DMS79 (cell line): ENCODE results near the gene FBXO45.
"Not testable (repeated sequence)": the region's sequence is repeated elsewhere in the genome, so short reads cannot be mapped to it uniquely, and the experiment has no call there.

Experiments used
- DNase-seq: peaks from one replicate; lab custom pipeline; 2025; lab: John Stamatoyannopoulos, UW

Gene FBXO45

DNA sequence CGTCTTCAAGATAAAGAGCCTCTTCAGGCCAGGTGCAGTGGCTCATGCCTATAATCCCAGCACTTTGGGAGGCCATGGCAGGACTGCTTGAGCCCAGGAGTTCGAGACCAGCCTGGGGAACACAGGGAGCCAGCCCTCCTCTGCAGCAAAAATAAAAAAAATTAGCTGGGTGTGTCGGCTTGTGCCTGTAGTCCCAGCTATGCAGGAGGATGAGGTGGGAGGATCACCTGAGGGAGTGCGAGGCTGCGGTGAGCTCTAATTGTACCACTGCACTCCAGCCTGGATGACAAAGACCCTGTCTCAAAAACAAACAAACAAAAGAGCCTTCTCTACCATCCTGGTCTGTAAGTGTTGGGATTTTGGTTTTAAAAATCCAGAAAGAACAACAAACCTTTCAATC, 11.2 kb upstream of the FBXO45 start:
- DNase-seq = no peak

DNA sequence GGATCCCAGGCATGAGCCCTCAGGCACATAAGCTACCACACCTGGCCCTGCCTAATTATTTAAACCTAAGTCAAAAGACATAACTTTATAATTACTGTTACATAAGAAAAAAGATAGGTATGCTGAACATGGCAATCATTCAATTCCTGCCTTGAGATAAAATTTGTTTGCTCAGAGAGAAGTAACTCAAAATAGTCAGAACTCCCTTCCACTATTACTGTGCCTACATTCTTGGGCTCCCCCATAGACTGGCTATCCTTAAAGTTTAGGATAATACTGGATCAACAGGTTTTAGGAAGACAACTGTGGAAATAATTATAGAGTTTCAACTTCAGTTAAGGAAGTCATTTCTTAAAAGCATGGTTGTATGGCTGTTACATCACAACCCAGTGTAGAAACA, 10.0 kb upstream of the FBXO45 start:
- DNase-seq = no peak

DNA sequence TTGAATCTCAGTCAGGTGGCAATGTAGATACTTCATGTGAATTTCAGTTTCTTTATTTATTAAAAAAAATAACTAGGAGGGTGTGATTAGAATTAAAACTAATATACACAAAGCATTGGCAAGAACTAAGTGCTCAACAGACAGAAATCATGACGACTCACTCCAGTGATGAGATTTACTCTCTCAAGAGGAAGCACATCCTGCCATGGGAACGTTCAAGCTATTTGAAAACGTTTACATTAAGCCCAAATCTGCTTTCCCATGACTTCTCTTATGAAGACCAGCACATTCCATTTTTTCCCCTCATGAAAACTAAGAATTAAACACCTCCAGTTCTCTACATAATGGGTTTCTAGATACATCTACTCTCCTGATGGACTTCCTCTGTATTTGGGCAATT, 8.6 kb upstream of the FBXO45 start:
- DNase-seq = no peak

DNA sequence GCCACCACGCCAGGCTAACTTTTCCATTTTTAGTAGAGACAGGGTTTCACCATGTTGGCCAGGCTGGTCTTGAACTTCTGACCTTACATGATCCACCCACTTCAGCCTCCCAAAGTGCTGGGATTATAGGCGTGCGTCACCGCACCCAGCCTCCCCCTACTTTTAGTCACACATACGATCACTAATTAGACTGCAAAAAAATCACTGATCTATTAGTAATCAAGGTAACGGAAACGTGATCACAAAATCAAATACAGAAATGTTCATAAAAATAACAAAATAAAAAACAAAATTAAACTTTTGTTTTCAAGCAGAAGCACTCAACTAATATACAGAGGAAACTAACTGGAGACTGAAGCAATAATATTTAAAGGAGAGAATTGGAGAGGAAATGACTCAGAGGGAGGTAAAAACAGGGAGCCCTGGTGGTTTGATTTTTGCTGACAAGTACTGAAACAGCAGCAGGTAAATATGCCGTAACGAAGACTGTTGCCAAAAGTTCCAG, 4.7 kb upstream of the FBXO45 start:
- DNase-seq = no peak

DNA sequence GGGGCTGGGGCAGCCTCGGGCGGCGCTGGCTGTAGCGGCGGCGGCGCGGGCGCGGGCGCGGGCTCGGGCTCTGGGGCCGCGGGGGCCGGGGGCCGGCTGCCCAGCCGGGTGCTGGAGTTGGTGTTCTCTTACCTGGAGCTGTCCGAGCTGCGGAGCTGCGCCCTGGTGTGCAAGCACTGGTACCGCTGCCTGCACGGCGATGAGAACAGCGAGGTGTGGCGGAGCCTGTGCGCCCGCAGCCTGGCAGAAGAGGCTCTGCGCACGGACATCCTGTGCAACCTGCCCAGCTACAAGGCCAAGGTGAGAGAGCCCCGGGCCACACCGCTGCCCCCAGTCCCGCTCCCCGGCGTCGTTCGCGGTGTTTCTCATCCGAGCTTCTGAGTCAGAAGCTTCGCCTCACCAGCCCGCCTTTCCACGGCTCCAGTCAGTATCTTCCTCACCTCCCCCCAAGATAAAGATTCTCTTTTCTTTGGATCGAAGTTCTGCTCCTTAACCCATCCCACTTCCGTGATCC, 600 bp downstream of the FBXO45 start:
- peak; percentile 43 for DNase-seq

DNA sequence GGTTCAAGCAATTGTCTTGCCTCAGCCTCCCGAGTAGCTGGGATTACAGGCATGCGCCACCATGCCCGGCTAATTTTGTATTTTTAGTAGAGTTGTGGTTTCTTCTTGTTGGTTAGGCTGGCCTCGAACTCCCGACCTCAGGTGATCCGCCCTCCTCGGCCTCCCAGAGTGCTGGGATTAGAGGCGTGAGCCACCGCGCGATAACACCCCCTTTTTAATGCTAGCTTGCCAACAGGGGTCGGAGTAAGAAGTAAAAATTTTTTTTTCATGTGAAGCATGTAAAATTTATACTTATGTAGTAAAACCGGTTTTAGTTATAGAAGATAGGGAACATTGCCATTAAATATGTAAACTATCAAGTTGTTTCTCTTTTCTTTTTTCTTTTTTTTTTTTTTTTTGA, 1.9 kb downstream of the FBXO45 start:
- DNase-seq = not testable (repeated sequence)

DNA sequence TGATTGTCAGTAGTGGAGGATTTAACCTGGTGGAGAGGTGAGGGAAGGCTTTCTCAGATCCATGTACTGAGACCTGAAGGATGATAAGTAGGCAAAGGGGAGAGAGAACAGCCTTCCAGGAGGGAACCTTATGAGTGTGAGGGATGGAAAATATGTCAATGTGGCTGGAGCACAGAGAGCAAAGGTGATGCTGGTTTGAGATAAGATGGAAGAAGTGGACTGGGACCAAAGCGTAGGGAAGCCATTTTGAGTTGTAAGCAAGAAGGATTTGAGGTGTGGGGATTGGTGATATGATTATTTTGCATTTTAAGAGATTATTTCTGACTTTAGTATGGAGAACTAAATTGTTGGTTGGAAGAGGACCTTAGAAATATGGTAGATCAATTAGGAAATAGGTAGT, 3.9 kb downstream of the FBXO45 start:
- no peak for DNase-seq

DNA sequence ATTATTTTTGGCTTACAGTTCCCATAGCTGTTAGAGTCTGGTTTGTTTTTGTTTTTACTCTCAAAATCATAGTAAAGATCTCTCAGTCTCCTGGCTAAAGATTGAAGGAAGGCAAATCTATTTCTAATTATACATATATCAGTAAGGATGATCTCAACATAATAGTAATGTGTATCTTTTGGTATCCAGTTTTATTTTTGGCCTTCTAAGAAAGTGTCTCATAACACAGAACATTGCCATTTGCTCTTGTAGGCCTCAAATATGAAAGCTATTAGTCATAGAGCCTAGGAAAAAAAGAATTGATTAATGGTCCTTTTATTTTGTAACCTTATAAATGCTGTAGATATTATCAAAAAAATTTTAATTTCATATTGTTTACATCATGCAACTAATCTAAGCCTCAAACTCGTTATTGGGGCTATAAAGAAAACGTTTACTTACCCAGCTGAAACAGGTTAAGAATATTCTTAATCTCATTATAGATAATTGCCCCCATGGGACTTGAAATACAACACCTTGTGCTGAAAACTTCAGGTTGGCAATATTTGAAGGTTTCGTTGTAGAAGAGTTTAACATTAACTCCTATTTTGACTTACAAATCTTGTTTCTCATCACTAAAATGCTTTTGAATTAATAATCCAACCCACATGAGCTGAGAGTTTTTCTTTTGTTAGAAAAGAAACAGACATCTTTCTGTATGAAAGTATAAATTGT, 16.7 kb downstream of the FBXO45 start:
- no peak for DNase-seq

DNA sequence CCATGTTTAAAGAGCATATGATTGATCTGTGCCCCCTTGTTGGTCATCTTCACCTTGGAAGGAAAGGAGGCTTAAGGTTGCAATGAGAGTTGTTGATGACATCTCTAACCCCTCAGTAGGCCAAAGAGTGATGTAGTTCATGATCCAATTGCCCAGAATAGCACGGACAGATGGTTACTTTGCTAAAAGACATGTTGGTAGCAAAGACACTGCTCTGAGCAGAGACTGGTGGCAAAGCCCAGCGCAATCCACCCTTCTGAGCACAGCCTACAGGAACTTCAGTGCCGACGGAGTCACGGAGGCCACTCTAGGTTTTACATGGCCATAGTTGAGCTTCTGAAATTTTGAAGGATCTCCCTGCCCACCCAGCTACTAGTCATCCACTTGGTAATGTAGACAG, 21.8 kb downstream of the FBXO45 start:
- no peak for DNase-seq

DNA sequence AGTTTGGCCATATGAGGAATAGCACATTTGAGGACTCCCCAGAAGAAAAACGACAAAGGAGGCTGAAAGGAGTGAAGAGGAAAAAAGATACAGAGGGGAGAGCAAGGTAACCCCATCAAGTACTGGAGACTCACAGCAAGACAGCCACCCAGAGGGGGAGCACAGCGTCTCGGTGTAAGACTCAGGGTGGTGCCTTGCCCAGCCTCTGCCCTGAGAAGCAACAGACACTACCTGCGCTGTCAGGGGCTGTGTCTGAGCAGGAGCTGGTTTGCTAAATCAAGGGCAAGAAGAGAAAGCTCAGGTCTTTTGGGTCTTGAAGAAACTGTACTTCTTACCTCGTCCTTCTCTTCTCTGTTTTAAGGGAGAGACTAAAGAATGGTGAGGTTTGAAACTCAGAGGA, 27.9 kb downstream of the FBXO45 start:
- no peak for DNase-seq

DNA sequence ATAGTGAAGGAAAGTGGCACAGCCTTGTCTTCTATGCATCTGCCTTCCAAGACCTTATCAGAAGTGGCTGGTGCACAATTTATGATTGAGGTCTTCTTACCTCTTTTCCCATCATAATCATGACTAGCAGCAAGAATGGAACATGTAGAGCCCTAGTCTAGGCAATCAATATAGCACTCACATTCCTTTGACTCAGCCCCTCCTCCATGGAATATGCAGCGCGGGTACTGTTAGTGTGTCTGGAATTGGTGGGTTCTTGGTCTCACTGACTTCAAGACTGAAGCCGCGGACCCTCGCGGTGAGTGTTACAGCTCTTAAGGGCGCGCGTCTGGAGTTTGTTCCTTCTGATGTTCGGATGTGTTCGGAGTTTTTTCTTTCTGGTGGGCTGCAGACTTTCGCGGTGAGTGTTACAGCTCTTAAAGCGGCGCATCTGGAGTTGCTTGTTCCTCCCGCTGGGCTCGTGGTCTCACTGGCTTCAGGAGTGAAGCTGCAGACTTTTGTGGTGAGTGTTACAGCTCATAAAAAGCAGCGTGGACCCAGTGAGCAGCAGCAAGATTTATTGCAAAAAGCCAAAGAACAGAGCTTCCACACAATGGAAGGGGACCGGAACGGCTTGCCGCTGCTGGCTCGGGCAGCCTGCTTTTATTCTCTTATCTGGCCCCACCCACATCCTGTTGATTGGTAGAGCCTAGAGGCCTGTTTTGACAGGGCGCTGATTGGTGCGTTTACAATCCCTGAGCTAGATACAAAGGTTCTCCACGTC, 29.7 kb downstream of the FBXO45 start:
- DNase-seq = not testable (repeated sequence)

DNA sequence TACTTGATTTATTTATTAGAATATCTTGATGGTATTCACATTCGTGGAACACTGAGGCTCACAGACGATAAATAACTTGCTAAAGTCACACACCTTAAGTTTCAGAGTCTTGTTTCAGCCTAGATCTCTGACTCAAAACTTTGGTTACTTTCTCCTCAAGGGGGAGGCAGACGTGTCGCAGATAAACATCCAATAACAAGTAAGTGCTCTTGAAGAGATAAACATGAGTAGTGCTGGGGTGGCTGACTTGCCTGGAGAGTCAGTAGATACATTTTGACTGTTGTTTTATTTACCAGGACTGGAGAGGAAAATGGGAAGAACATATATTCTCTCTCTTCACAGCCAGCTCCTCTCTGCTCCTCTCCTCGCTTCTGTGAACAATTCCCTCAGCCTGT, 31.3 kb downstream of the FBXO45 start:
- DNase-seq = no peak

DNA sequence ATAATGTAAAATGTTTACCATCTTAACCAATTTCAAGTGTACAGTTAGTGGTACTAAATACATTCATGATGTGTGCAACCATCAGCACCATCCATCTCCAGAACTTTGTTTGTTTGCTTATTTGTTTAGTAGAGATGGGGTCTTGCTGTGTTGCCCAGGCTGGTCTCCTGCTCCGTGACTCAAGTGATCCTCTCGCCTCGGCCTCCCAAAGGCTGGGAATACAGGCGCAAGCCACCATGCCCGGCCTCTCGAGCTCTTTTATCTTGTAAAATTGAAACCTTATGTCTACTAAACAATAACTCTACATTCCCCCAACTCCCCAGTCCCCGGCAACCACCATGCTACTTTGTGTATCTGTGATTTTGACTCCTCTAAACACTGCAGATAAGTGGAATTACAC, 31.9 kb downstream of the FBXO45 start:
- no peak for DNase-seq

DNA sequence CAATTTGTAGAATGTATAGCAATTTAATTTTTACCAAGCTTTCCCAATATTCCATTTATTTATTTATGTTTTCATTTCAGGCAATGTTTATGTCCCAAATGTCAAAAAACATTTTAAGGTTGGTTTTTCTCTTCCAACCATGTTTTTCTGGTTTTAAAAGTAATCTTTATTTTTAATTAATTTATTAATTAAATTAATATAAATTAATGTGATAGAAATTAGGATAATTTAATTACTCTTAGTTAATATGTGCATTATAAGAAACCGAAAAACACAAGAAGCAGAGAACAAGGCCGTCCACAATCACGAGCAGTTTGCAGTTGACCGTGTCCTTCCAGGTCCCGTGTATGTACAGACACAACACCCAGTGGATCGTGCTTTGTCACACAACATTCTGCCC, 34.2 kb downstream of the FBXO45 start:
- no peak for DNase-seq

DNA sequence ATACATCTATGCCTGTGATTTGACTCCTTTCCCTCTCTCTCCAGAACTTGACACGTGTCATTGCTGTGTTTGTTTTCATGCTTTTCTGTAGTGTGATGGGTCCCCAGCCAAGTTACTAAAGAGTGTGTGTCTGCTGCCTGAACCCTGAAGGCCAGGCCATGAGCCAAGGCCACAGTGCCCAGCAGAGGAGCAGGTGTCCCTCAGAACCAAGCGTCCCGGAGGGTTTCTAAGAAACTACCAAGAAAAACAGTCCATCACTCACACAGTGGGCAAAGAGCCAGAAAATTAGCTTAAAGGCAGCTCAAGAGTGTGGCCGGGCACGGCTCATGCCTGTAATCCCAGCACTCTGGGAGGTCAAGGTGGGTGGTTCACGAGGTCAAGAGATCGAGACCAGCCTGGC, 35.2 kb downstream of the FBXO45 start:
- DNase-seq = peak; percentile 76

DNA sequence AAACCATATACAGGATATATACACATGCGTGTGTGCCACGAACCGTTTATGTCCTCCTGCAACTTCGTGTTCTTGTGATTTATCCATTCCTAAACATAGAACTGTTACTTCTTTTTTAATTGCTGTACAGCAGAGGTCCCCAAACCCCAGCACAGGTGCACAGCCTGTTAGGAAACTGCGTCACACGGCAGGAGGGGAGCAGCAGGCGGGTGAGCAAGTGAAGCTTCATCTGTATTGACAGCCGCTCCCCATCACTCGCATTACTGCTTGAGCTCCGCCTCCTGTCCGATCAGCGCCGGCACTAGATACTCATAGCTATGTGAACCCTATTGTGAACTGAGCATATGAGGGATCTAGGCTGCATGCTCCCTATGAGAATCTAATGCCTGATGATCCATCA, 36.1 kb downstream of the FBXO45 start:
- no peak for DNase-seq

DNA sequence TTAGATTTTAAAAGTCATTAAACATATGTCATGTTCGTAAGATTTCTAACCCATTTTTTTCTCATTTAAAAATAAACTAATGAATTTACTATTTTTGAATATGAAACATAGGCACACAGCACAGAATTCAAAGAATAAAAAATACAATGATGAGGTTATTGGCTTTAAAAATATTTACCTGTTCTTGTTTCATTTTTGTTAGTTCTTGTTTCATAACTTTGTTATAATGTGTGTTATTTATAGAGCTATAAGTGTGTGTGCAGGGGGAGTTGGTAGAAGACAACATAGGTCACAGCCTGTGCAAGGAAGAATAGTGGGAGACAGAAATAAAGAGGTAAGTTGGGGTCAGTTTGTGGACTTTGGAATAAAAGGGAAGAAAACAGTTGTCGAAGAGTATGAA, 40.2 kb downstream of the FBXO45 start:
- no peak for DNase-seq

DNA sequence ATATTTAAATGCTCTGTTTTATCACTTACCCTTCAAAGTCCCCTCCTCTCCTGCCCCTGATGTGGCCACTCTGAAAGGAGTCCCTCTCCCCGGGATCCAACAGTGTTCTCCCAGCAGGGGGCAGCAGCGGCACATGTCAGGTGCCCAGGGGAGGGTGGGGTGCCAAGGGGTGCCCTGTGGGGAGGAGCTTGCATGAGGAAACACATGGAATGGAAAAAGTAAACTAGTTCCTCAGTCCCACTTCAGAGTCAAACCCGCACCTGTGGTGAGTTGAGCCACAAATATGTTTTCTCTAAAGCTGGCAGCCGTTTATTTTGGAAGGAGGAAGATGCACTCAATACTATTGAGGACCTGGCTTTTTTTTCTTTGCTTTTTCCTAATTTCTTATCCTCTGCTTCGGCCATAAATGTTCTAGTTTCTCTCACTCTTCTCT, 40.9 kb downstream of the FBXO45 start:
- peak; percentile 76 for DNase-seq

DNA sequence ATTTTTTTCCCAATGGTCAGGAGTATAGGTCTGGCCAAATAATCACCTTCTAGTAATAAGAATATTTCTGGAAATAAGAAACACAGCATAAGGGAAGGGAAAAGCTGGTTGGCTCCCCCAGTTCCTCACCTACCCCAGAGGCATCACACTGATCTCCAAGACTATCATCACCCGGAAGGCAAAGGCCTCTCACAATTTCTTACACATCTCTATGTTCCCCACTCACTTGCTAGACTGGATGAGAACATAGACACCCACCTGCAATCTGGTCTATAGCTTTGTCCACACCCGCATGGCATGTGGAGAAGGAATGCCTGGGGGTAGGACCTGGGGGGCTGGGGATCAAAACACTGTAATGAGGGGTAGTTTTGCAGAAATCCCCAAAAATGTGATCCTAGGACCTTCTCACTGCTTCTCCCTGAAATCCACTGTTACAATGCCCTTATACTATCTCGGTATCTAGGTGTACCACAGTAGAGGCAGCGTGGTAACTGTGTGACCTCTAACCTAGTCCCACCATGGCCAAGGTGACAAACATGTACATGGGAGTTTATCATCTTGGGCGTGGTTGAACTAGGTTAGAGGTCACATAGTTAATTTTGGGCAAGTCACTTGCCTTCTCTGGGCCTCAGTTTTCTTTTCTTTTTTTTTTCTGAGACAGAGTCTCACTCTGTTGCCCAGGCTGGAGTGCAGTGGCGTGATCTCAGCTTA, 41.5 kb downstream of the FBXO45 start:
- no peak for DNase-seq

DNA sequence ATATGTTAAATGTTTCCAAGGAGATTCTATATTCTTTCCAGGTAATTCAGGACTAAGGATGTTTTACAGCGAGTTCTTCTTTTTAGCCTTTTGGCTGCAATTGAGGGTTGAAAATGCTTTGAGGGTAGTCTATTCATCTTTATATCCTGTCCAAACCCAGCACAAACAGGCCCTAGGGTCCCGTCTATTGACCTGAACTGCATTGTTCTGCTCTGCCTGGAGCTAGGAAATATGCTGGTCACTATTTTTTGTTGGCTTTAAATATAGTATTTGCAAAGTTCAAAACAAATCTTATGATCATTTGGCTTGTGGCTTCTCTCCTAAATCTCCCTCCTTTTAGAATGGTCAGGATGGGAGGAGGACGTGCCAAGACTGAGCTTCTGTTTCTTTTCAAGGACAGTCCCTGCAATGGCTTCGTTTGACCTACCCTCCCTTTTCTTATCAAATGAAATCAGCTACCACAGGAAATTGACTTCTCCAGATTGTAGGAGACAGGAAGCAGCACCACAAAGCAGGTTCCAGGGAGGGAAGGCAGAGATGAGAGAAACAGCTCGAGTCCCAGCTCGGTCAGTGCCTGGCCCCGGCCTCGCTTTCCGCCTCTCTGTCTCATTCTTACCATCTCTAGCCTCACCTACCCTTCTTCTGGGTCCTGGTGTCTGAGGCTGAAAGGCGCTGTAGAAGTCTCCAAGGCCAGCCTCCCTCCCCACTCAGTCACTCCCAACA, 43.5 kb downstream of the FBXO45 start:
- DNase-seq = no peak

DNA sequence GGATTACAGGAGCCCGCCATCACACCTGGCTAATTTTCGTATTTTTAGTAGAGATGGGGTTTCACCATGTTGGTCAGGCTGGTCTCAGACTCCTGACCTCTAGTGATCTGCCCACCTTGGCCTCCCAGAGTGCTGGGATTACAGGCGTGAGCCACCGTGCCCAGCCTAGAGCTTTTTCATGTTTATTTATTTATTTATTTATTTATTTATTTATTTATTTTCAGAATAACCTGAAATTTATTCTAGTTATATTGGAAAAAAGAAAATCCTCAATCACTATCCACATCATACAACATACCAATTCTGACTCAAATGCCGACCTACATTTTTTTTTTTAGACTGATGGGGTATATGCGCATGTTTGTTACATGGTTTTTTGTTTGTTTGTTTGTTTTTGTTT, 46.8 kb downstream of the FBXO45 start:
- not testable (repeated sequence) for DNase-seq

DNA sequence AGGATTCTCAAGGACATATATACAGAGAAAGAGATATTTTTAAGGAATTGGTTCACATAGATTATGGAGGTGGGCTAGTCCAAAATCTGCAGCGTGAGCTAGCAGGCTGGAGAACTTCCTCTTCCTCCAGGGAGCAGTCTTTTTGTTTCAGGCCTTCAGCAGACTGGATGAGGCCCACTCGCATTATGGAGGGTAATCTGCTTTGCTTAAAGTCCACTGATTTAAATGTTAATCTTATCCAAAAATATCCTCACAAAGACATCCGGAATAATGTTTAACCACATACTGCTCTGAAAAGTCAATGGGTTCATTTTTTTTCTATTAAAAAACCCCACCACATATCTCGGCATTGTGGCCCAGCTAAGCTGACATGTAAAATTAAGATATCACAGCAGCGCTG, 48.8 kb downstream of the FBXO45 start:
- DNase-seq = no peak
